ENCODE data around the gene TRPM2. TPM values are rescaled to one million over a fixed set of nuclear protein-coding genes. Genes with fewer than 3 reads are reported as not detected.

The TRPM2 gene
- total and polyA plus RNA-seq, 2 of the 13 experiments (the other 11 are each of a cell fraction or from before 2014, with no cell fraction given), result 0.07 to 0.20 TPM

- Histone ChIP-seq H3K27ac (ENCODE audit: extremely low read length, insufficient read depth, low read length) (peak overlapping the region; percentile 58), H3K79me2 (ENCODE audit: insufficient read depth, low read length) (peaks cover 2% of the 10 kb centered on the region), H3K9ac (ENCODE audit: insufficient read depth, low read depth, low read length) (peak overlapping the region; percentile 58), H3K9me3 (ENCODE audit: low read length) (no peaks in the 10 kb centered on the region), H3K36me3 (replicated peaks in 1 of 2; ENCODE audit: control insufficient read depth in 1 of 2, insufficient read depth in 2 of 2, low read length in 2 of 2) (peaks cover 5 to 15% of the 10 kb centered on the region in 2 experiments; a peak in 4 of 5 replicates), H3K4me3 (replicated peaks in 1 of 3; ENCODE audit: insufficient read depth in 1 of 3, low read depth in 2 of 3, low read length in 3 of 3) (peak overlapping the region; percentile 61 to 84 (median 68)), H4K20me1 (ENCODE audit: insufficient read depth, low read length) (peaks cover 3% of the 10 kb centered on the region), H3K4me2 (ENCODE audit: low read depth, low read length) (peak overlapping the region; percentile 96), H3K27me3 (ENCODE audit: control insufficient read depth in 1 of 2, insufficient read depth in 2 of 2, low read length in 2 of 2) (no peaks in the 10 kb centered on the region; a peak in 1 of 5 replicates), H2AFZ (ENCODE audit: low read length) (no peak overlapping the region), H3K4me1 (ENCODE audit: insufficient read depth, low read length) (peaks cover 42% of the 10 kb centered on the region)
- POLR2A ChIA-PET, result interaction anchor here (0.6 to 3.7 kb wide), 12 partner anchors 12 to 179 kb away, joined by 3 to 33 read pairs (median 4); partner anchors contain the start of genes LRRC3 and TRPM2
- ATAC-seq, result peak; percentile 63
- FAIRE-seq, result no peak
- 8% methylated on average over 11 of the region's 47 CpGs for WGBS (ENCODE audit: low lambda C conversion rate)
- BruUV-seq (replicated peaks), result no TSS peak
- in situ Hi-C loops (cut with HindIII; ENCODE audit: extremely low pct_ligation_motif_present, low pct_unique_long_range_greater_than_20kb) (loop anchor here (5.0 kb wide), 1 partner anchor 36 kb away; the partner anchor contains the start of gene PFKL), intact Hi-C loops (cut with micrococcal nuclease; ENCODE audit: unreplicated experiment) (loop anchor here (5.0 kb wide), 1 partner anchor 119 kb away; the partner anchor contains the start of gene LRRC3)
- peak; percentile 59 for DNase-seq (ENCODE audit: low spot score)
- CTCF ChIA-PET (ENCODE audit: low intra/inter-chr PET ratio, low total read pairs), result no interaction called here
- TF ChIP-seq MYC (CRISPR knock-in tag; IDR thresholded peaks at IDR 0.05; ENCODE audit: borderline replicate concordance), result peak; percentile 18; the same call in 1 of the 2 replicates
- peak; percentile 67; the same call in 1 of the 2 replicates for TF ChIP-seq NFKB2 (CRISPR knock-in tag; IDR thresholded peaks at IDR 0.05; ENCODE audit: borderline replicate concordance)
- peak; percentile 30; the same call in 1 of the 2 replicates for TF ChIP-seq TFAP4 (IDR thresholded peaks at IDR 0.05; ENCODE audit: borderline replicate concordance, low read depth)
- TF ChIP-seq FOXK2 (IDR thresholded peaks at IDR 0.05), result 0 out of 2 replicates have a peak, but pooled peaks have one; percentile 12
- no peak for TF ChIP-seq HBP1 (CRISPR knock-in tag; IDR thresholded peaks at IDR 0.05; ENCODE audit: low read depth)
- peak; percentile 36; the same call in 1 of the 2 replicates for TF ChIP-seq RBFOX2 (IDR thresholded peaks at IDR 0.05; ENCODE audit: low read depth, low read length)
- peak; percentile 48 for TF ChIP-seq XRCC5 (optimal IDR thresholded peaks at IDR 0.05; ENCODE audit: low read length)
- 0 out of 2 replicates have a peak, but pooled peaks have one; percentile 24 for TF ChIP-seq TARDBP (CRISPR knock-in tag; IDR thresholded peaks at IDR 0.05)
- TF ChIP-seq ZNF281 (CRISPR knock-in tag; IDR thresholded peaks at IDR 0.05; ENCODE audit: borderline replicate concordance), result 0 out of 2 replicates have a peak, but pooled peaks have one; percentile 13
- TF ChIP-seq MAX (IDR thresholded peaks at IDR 0.05), result 0 out of 2 replicates have a peak, but pooled peaks have one; percentile 27
- TF ChIP-seq ZNF333 (CRISPR knock-in tag; IDR thresholded peaks at IDR 0.05; ENCODE audit: borderline replicate concordance), result 0 out of 2 replicates have a peak, but pooled peaks have one; percentile 30
- TF ChIP-seq TGIF2 (CRISPR knock-in tag; IDR thresholded peaks at IDR 0.05), result peak; percentile 79
- peak; percentile 79; the same call in 1 of the 2 replicates for TF ChIP-seq NRL (CRISPR knock-in tag; IDR thresholded peaks at IDR 0.05; ENCODE audit: borderline replicate concordance)
- TF ChIP-seq SALL1 (CRISPR knock-in tag; IDR thresholded peaks at IDR 0.05), result peak; percentile 31; the same call in 1 of the 2 replicates
- no peak for TF ChIP-seq ARNT (IDR thresholded peaks at IDR 0.05)
- peak; percentile 49; the same call in 1 of the 2 replicates for TF ChIP-seq HDAC1 (CRISPR knock-in tag; IDR thresholded peaks at IDR 0.05)
- TF ChIP-seq ZNF274 (CRISPR knock-in tag; IDR thresholded peaks at IDR 0.05), result peak; percentile 43; the same call in 1 of the 2 replicates
- 0 out of 2 replicates have a peak, but pooled peaks have one; percentile 47 for TF ChIP-seq ZBTB38 (CRISPR knock-in tag; IDR thresholded peaks at IDR 0.05)
These were observed 15.2 kb upstream of the TRPM2 start for GRCh38 chr21:44337941-44338895.

All from HepG2 (cell line).